ENCODE results near the gene GLT8D1. TPM values are rescaled to one million over a fixed set of nuclear protein-coding genes. Genes with fewer than 3 reads are reported as not detected.

GLT8D1 gene
- total RNA-seq, 1 experiment from 2014 or later = 58.6 TPM

DNA sequence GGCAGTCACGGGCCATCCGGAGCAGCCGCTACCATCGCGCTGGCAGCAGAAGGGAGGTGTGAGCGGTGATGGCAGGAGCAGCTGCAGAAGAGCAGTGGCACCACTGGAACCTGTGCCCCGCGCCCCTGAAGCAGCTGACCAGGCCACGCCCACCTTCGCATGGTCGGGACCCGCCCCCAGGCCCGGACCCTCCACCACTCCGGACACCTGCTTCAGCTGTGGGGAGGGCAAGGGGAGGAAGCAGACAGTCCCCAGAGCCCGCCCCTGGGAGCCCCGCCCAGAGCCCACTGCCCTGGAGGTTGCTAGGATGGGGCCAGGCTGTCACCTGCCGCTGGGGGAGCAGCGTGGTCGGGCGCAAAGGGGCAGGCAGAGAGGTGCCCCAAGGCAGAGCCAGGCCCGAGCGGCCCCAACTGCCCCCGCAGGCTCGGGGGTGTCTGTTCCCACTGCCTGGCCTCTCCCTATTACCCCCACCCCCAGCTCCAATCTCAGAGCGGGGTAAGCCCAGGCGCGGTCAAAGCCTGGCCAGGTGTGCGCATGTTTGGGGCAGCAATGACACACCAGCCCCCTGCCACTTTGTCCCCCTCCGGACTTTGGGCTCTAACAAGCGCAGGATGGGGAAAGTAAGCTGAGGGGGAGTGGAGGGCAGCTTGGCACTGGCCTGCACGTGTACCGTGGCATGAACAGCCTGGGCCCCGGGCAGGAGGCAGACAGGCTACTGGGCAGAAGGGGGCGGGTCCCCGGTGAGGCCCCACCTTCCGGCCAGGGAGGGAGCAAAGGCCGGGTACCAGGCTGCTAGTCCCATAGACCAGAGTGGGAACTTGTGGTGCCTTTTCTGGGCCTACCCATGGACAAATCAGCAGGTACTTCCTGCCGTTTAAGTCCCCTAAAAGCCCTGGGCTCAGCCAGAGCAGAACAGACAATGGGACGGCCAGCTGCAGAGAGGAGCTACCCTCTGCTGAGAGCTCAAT is 9.0 kb upstream of the GLT8D1 start:
- no peak for DNase-seq (ENCODE audit: extremely low read depth, low read depth)

DNA sequence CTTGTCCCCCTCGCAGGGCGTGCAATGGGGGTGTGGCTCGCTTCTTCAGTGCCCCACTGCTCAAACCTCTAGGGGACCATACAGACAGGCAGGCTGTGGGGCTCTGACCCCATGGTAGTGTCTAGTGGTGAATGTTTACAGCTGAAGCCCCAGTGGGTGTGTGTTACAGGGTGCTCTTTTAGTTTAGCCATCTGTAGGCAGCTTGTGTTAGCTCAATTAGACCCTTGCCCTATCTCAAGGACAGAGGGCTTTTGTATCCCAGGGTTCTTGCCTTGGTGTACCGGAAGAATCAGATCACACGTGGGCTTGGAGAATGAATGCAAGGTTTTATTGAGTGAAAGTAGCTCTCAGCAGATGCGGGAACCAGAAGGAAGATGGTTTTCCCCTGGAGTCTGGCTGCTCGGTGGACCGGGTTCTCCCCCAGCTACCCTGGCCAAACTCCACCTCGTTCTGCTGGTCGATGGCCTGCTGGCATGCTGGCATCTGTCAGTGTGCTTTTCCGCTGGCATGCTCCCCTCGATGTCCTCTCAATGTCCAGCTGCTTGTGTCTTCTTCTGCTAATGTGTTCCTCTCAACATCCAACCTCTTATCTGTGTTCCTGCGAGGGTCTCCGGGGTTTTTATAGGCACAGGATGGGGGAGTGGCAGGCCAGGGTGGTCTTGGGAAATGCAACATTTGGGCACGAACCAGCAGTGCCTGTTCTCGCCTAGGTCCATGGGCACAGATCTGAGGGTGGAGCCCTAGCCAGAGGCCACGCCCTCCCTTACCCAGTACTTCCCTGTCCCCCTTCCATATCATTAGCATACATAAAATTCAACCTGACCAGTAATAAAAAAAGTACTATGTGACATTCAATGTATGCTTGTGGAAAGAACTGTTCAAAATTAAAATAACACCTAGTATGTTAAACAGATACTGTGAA is 7.0 kb upstream of the GLT8D1 start:
- no peak for DNase-seq (ENCODE audit: extremely low read depth, low read depth)

DNA sequence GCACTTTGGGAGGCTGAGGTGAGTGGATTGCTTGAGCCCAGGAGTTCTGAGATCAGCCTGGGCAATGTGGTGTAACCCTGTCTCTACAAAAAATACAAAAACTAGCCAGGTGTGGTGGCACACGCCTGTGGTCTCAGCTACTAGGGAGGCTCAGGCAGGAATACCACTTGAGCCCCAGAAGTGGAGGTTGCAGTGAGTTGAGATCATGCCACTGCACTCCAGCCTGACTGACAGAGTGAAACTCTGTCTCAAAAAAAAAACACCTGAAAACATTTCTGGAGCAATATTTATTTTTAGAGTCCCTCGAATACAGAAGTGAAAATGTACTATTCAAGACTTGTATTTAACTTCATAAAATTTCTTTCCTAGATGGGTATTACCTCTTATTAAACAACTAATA is 4.9 kb upstream of the GLT8D1 start:
- DNase-seq (ENCODE audit: extremely low read depth, low read depth) = no peak

DNA sequence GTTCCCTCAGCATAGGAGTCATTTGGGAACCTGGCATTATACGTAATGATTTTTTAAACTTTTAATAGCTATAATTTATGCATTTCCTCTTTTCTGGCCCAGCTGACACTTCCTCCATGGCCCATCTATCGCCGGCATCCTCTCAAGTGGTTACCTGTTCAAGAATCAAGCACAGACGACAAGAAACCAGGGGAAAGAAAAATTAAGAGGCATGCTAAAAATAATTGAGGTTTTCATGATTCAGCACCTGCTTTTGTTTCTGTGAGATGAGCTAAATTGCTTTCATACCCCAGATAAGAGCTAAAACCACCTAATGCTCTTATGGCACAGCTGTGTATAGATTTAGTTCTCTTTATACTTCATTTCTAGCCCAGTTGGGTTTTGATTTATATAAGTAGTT is 2.0 kb upstream of the GLT8D1 start:
- no peak for DNase-seq (ENCODE audit: extremely low read depth, low read depth)

DNA sequence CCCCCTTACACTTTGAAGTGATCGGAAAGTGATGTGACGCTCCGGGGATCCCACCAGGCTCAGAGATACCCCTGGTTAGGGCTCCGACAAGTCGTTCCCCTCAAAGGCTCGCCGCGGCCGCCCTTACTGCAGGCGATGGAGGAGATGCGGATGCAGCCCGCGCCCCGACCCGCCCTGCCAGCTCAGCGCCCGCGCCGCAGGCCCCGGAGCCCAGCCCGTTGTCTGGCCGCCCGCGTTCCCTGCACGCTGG is 228 bp downstream of the GLT8D1 start:
- DNase-seq (ENCODE audit: extremely low read depth, low read depth) = no peak

DNA sequence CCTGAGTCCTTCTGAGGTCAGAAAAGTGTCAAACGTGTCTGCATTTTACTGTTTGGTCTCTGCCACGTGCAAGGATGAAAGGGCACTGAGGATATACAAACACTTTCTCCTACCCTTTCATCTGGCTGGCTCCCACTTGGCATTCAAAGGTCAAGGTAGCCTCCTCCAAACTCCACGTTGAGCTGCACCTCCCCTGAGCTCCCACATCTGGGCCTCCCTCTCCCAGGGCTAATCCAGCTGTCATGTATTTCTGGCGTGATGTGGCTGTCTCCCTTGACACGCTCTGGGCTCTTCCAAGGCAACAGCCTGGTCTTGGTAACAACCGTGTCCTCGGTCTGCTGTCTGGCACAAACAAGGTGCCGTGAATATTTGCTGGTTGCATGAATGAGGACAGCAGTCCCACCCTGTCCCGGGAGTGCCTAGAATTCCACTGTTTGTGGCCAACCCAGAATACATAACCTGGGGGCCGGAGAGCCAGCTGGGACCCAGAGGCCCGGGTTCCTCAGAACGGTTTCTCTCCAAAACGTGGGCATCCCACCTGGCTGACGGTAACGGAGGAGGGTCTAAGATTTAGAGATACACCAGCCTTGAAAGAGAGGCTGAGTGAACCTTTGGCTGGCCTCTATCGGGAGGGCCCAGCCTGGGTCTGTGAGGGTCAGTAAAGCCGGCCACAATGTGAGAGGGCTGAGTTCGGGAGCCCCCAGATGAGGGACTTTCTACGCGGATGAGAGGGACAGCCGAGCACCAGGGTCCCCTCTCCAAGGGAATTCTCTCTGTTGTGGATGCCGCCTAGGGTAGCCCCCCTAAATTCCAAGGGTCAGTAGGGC is 767 bp downstream of the GLT8D1 start:
- no peak for DNase-seq (ENCODE audit: extremely low read depth, low read depth)

DNA sequence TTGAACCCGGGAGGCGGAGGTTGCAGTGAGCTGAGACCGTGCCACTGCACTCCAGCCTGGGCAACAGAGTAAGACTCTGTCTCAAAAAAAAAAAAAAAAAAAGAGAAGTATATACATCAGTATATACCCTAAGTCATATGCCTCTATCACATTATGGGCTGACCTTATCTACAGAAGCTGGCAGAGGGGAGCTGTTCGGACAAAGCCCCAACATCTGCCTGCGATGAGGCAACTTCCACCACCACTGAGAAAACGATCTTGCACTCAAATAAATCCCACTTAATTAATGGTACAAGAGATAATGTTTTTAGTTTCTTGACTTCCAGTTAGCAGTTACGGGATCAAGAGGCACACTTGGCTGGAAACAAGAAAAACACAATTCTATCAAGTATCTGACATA is 2.2 kb downstream of the GLT8D1 start:
- DNase-seq (ENCODE audit: extremely low read depth, low read depth) = no peak

DNA sequence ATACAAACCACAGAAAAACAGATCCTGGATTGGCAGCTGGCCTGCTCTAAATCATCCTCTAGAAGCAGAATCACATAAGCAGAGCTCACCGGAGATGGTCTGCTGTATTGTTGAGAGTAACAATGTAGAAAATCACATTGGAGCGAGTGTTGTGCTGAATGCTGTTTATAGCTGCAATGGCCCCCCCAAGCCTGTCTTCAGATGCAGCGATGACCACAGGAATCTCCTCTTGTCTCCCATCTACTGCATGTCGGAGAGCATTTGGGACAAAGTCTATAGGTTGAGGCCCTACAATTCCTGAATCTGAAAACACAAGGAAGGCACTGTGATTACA is 8.0 kb downstream of the GLT8D1 start:
- DNase-seq (ENCODE audit: extremely low read depth, low read depth) = no peak

DNA sequence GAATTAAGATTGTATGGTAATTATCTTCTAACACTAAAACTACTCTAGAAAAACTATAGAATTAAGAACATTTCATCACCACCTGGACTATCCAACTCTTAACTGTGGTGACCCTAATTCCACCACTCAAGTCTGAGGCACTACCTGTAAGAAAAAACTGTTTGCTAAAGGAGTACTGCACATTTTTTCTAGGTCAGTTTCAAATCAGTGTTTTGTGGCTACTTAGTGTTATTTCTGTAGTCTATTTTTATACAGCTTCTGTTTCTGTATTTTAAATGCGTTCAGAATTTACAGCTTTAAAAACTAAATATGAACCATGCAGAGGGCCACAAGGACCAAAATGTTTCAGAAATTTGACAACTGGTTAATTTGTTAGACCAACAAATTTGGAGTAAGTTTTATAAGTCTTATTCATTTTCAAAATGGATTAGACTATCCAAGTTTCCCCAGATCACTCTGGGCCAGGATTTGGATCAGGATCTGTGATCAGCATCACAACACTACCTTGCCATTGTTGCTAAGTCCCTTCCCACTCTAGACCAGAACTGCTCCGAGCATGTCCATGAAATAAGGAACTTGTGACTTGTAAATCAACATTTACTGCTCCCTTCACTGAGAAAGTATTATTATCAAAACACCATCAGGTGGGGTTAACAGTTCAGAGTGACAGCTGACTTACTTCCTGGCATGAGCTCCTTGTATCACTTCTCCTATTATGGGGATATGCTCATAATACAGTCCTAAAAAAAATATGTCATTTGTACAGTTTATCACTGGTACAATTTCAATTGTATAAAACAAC is 8.6 kb downstream of the GLT8D1 start:
- no peak for DNase-seq (ENCODE audit: extremely low read depth, low read depth)

DNA sequence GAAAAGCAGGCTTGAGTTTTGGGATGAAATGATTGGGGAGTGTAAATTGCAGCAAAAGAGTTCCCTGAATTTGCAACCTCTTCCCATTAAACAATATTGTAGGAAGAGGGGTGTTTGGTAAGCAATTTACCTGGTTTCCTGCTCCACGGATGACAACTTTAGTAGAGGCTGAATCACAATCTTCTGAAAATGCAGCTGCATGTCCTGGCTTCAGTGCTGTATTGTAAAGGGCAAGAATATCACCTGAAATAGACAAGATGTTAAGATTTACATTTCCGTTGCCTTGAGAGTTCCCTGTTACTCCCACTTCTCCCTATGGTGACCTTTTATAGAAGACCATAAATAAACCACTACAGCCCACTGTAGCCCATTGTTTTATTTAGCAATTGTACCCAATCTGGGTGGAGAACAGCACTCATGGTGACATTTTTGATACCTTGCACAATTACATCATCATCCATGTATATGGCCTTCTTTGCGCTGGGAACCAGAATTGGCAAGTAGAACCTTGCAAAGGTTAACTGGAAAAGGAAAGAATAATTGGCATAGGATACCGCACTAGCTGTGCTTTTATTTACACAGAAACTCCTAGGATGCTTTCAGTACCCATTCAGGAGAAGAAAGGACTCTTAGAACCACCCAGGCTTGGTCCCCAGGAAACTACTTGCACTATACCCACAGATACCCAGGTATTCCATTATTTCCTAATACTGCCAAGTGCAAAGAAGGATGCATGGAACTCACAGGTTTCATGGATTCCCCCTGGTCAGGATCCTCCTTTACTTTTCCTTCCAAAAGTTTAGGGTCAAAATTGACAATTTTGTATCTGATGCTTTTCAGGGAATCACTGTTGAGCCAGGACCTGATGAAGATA is 9.6 kb downstream of the GLT8D1 start:
- no peak for DNase-seq (ENCODE audit: extremely low read depth, low read depth)

DNA sequence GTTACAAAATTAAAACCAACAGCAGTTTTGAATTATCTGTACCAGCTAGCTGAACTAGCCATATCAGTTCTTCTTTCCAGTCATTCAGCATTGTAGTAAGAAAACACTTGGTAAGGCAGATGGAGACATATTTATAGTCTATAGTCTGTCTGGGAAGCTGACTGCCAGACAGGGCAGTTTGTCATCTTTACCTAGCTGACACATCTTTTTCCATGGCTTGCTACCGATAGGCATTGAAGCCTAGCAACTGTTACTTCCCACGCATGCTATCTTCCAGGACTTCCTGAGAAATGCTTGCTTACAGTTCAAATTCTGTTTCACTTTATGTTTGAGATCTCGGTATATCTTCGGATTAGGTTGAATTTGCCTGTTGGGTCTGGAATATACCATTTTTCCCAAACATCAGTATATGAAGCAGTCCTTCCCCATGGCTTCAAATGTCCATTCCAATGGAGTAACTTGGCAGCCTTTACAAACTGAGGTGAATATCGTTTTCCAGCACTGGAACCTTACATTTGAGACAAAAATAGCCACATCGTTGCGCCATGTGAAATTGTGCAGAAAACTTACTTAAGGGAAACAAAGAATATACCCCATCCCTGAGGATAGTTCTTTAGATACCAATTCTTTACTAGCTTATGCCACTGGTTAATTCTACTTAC is 10.9 kb downstream of the GLT8D1 start:
- DNase-seq (ENCODE audit: extremely low read depth, low read depth) = no peak

DNA sequence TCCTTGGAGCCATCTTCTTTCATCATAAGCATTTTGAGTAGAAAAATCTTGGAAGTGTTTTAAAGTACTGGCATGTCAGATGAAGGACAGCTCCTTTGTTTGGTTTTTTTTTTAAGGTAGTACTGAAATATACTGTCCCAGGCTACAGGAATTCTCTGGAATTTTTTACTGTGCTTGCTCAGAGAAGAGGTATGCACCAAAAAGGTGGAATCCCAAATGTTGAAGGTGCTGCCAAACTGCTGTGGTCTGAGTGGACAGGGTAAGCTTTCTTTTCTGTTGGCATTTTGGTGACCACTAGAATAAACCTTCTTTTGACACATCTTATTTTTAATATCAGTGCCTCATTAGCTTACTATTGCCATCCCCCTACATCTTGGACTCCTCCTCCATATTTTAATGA is 12.5 kb downstream of the GLT8D1 start:
- DNase-seq (ENCODE audit: extremely low read depth, low read depth) = no peak

DNA sequence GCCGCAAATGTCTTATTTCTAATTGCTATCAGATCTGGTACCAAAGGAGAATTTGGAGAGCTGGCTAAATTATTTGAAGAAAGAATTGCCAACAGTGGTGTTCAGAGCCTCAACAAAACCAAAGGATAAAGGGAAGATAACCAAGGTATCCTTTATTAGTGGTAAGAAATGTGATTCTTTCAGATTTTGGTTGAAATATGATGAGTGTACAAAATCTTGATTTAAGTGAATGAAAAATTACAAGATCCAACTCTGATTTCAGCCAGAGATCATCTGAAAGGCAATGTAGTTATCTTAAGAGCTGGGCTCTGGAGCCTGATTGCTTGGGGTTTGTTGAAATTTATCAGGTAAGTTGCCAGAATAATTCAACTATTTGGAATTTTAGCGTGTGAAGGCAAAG is 15.0 kb downstream of the GLT8D1 start:
- DNase-seq (ENCODE audit: extremely low read depth, low read depth) = no peak

DNA sequence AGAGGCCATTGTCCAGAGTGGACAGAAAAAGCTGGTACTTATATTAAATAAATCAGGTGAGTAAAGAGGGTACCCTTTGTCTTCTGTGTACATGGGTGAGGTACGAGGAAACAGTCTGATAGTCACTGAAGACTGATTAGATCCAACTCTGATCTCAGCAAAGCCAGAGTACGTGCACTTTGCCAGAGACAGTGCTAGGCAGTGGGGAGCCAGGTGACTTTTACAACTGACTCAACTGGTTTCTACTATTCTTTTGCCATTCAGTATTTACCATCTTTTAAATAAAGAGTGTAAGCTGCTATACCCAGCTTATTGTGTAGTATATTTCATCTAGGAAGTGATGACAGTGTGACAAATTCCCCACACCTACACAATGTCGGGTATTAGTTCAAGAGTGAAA is 16.4 kb downstream of the GLT8D1 start:
- no peak for DNase-seq (ENCODE audit: extremely low read depth, low read depth)

DNA sequence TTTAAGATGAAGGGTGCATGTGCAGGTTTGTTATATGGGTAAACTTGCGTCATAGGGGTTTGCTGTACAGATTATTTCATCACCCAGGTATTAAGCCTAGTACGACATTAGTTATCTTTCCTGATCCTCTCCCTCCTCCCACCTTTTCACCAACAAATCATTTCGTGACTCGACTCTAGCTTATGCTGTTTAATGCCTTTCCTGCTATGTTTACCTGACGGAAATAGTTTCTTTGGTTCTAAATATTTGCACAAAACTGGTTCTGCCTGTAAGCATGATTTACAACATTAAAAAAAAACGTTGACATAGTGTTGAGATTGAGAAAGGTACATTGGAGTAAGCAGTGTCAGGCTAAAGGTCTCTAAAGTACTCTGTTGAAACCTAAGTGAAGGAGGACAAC is 17.3 kb downstream of the GLT8D1 start:
- DNase-seq (ENCODE audit: extremely low read depth, low read depth) = no peak

DNA sequence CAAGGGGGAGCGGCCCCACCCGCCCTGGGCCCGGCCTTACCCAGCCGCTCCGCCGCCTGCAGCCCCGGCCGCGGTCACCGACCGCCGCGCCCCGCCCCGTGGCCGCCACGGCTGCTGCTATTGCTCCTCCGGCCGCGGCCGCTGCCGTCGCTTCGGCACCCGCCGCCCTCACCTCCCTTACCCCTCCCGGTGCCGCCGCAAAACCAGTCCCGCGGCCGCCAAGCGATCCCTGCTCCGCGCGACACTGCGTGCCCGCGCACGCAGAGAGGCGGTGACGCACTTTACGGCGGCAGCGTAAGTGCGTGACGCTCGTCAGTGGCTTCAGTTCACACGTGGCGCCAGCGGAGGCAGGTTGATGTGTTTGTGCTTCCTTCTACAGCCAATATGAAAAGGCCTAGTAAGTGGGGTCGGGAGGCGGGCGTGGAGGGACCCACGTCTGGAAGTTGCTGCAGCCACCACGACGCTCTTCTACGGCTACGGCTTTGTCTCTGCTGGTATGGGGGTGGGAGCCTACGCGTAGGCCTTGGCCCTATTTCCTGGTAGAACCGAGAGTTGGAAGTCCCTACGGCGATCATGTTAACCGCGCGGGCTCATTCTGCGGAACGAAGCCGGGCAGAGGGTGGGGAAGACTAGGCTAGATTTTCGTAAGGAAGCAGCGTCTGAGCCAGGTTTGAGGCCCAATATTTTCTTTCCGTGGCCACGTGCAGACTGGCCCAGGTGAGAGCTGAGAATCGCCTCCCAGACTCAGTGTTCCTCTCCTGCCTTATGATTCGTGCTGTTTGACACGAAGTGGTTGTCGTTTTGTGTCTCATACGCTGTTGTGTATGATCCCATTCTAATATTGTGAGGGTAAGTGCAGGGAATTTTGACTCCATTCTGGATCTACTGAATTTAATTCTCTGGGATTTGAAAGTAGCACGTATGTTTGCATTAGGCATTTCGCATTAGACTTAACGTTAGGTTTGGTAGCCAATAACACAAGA is 19.6 kb downstream of the GLT8D1 start, which contains the start of the genes GNL3 and PBRM1:
TSS of gene GNL3 (plus strand) at position 324 of the 983 bp plus-strand sequence. CDS start at position 385, 61 bp downstream.
TSS of gene PBRM1 (minus strand) at position 205 of the 983 bp plus-strand sequence.
- peak; percentile 90 for DNase-seq (ENCODE audit: extremely low read depth, low read depth)

DNA sequence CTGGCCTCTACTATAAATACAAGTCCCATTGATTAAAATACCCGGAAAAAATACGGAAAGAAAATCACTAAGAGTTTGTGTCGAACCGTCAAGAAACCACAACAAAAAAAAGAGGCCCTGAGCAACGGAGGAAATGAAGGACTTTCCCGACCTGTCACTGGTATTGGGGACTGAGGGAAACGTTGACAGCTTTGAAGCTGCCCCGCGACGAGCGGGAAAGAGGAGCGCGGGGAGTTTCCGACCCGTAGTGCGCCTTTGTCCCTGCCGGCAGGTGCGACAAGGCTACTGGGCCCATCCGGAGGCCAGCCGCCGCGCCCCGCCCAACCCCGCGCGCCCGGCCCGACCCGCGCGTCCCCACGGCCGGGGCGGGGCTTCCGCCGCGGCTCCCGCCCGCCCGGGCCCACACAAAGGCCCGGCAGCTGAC is 20.3 kb downstream of the GLT8D1 start:
- DNase-seq (ENCODE audit: extremely low read depth, low read depth) = peak; percentile 59
